ENCODE measurements around the gene TMEM204.
A peak's percentile ranks its signal among the peaks of the same experiment; 100 is the strongest.

Gene TMEM204

GRCh38 chr16:1533443-1533951 lies at the start of gene TMEM204:
TMEM204 (plus strand) TSS chr16:1533666; CDS start chr16:1534276, 610 bp downstream.
- no peak for DNase-seq

DNA sequence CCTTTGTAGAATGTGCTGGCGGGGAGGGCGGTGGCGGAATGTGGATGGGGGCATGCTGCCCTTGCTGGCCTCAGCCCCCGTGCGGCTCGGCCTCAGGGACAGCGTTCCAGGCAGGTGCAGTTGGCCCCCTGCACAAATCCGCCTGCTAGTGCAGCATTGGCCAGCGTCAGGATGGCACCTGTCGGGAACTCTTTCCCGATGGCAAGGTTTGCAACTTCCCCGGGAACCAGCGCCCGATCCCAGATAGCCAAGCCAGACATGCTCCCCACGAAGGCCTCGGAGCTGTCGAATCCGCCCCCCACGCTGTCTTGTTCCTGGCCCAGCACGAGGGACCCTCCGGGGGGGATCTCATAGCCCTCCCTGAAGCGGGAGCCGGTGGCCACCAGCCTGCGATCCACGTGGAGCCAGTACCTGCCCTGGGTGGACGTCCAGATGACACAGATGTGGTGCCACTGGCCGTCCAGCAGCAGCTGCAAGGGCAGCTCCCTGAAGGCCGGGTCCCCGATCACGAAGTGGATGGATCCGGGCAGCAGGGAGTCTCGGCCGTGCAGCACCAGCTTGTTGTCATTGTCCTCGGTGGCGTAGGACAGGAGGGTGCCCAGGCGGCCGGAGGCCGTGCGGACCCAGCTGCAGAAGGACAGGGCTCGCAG lies 47.5 kb upstream of the TMEM204 start:
- DNase-seq = no peak

DNA sequence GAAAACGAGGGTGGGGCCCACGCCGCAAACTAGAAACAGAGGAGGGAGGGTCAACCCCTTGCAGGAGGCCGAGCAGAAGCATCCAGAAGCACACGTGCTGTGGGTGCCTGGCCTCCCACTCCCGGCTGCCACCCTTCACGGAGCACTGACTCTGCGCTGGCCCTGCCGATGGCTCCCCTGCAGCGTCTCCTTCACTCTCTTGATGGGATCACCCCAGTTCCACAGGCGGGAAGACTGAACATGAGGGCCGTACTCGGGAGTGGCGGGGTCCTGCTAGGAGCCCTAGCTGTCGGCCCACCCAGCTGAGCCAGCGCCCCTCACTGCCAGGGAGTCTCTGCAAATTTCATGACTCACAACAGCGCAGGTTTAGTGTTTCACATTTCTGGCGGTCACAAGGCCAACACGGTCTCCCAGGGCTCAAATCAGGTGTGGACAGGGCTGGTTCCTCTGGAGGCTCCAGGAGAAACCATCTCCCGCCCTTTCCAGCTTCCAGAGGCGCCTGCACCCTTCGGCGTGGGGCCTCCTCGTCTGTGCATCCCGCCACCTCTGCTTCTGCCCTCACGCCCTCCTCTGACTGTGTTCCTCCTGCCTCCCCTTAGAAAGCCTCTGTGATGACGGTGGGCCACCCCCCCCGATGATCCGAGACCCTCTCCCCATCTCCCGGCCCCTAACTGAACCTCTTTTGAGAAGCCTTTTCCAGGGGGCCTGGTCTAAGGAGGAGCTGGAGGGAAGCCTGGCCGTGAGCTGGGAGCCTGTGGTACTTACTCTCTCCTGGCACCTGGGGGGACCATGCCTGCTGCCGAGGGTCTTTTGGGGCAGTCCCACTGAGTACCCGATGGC lies 46.7 kb upstream of the TMEM204 start:
- no peak for DNase-seq

- no peak for DNase-seq
Measured at GRCh38 chr16:1487395-1488053, 45.9 kb upstream of the TMEM204 start.

DNA sequence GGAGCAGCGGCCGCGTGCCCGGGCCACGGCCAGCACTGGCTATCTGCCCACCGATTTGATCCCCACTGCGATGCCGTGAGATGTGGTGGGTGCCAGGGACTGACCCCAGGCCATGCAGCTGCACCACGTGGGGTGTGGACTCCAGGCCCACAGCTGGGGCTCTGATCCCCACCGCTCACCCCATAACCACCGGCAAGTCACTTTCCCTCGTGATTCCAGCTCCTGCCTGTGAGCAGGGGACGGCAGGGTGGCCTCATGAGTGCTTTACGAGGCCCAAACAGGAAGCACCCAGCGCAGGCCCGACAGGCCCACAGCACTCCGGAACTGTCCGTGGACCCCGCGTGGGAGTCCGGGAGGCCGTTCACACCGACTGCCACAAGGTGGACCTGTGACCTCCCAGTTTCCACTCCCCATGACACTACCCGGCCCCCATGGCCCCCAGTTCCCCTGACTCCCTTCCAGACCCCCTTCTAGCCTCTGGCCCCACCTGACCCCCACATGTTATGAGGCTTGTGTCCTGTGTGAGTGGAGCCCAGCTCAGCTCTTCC lies 45.3 kb upstream of the TMEM204 start:
- no peak for DNase-seq

DNA sequence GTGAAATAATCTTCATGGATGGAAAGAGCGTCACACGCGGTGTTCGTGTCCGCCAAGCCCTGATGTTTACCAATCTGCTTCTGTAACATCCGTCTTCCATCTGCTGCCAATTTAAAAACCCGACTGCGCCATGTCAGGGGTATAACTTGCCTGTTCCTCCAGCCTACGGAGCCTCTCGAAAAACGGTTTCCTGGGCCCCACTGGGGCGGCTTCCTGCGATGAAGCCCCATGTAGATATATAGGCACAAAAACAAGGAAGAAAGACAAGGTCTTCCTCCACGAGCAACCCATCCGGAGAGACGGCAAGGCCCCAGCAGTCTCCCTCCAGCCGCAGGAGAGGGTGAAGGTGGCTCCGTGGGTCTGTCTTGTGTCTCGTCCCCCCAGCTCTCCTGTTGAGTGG lies 44.8 kb upstream of the TMEM204 start, which contains the start of gene PTX4:
PTX4 (minus strand) TSS at position 326 of the 400 bp plus-strand sequence; CDS start at position 291, 35 bp downstream.
- DNase-seq = no peak

GRCh38 chr16:1489077-1489476 lies 44.4 kb upstream of the TMEM204 start:
- no peak for DNase-seq

GRCh38 chr16:1491327-1491726 lies 42.1 kb upstream of the TMEM204 start:
- DNase-seq = no peak

DNA sequence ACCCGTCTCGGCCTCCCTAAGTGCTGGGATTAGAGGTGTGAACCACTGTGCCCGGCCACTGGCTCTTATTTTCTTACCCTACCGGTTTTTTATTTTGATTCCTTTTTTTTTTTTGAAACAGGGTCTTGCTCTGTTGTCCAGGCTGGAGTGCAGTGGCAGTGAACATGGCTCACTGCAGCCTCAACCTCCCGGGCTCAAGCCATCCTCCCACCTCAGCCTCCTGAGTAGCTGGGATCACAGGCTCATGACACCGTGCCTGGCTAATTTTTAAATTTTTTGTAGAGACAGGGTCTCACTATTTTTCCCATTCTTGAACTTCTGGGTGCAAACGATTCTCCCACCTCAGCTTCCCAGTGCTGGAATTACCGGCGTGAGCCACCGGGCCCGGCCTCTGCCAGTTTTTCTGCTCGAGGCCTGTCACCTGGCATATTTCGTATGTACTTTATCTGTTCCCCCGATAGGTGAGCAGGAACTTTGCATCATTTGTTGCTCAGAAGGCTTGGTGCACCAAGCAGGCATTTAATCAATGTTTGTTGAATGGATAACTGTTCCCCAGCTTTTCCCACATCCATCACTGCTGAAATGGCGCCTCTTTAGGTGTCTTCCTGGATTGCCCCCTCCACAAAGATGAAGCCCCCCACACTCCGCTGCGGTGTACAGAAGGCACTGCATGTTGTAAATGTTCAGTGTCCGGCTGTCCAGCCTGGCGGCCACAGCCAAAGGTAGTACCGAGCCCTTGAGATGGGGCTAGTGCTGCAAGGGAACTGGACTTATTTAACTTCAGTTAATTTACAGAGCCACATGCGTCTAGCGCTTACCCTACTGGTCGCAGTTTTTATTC lies 41.2 kb upstream of the TMEM204 start:
- no peak for DNase-seq

DNA sequence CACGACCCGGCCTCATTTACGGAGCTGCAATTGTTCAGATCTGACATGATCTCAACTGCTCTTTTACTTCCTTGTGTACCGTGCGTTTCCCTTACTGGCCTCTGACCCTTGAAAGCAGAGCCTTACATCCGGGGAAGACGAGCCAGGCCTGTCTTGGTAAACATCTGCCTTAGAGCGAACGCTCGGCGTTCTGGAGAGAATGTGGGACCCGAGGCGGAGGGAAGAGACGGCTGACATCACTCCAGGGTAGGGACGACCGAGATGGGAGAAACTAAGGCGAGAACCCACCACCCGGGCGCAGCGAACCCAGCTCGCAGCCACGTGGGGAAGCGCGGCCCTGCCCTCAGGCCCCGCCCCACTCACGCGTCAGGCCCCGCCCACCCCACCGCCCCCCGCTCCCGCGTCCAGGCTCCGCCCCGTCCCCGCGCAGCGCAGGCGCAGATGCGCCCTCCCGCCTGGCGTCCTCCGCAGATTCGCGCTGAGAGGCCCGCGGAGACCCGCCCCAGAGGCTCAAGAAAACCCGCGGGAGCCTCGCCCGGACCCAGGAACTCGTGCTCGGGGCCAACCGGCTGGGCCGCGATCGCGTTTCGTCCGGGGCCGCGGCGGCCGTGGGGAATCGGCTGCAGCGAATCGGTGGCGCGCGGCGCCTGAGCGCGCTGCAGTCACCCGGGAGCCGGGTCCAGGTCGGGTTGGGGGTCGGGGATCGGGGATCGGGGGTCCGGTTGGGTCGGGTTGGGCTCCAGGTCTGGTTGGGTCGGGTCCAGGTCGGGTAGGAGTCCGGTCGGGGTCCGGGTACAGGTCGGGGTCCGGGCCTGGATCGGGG lies 40.3 kb upstream of the TMEM204 start, which contains the start of gene TELO2:
TELO2 (plus strand) TSS at position 438 of the 823 bp plus-strand sequence. CDS start 922 bp downstream, outside the sequence.
- DNase-seq = peak; percentile 47

DNA sequence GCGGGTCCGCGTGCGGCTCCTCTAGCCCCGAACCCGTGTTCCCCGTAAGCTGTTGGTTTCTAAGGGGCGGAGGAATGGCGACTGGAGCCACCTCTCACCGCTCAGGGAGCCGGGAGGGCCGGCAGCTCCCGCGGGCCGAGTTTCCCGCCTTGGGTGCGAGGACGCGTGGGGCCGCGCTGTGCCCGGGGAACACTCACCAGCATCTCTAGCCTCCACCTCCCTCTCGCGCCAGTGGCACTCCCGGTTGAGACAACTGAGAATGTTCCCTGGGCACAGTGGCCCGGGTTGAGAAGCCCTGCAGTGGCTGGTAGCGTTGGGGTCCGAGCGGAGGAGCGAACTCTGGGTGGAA lies 39.7 kb upstream of the TMEM204 start:
- DNase-seq = no peak

DNA sequence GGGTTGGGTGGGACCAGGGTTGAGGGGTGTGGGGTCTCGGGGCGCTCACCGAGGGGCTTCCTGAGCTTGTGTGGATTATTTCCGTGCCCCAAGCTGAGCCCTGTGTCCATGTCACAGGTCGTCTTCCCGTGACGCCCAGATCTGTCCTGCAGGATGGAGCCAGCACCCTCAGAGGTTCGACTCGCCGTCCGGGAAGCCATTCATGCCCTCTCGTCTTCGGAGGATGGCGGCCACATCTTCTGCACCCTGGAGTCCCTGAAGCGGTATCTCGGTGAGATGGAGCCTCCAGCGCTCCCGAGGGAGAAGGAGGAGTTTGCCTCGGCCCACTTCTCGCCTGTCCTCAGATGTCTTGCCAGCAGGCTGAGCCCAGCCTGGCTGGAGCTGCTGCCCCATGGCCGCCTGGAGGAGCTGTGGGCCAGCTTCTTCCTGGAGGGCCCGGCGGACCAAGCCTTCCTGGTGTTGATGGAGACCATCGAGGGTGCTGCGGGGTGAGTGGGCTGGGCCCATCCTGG lies 39.3 kb upstream of the TMEM204 start:
- DNase-seq = no peak

DNA sequence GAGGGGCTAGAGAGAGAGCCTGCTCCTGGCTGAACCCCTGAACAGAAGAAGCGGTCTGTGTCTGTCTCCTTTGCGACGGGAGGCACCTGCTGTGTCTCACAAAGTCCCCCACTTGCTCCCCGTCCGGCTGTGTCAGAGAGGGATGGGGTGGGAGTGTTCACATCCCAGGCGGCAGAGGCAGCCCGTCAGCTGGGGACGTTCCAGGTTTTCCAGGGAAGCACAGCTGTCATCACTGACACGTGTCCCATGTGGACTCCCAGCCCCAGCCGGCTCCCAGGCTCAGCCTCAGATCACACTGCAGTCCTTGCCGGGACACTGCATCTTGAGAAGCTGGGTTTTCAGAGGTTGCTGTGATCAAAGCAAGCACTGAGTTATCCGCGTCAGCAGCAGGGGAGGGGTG lies 38.8 kb upstream of the TMEM204 start:
- no peak for DNase-seq

GRCh38 chr16:1495211-1495888 lies 38.1 kb upstream of the TMEM204 start:
- DNase-seq = no peak

GRCh38 chr16:1495889-1496262 lies 37.6 kb upstream of the TMEM204 start:
- no peak for DNase-seq

GRCh38 chr16:1496464-1496863 lies 37.0 kb upstream of the TMEM204 start:
- no peak for DNase-seq

- DNase-seq = no peak
Measured at GRCh38 chr16:1497014-1497598, 36.4 kb upstream of the TMEM204 start.

DNA sequence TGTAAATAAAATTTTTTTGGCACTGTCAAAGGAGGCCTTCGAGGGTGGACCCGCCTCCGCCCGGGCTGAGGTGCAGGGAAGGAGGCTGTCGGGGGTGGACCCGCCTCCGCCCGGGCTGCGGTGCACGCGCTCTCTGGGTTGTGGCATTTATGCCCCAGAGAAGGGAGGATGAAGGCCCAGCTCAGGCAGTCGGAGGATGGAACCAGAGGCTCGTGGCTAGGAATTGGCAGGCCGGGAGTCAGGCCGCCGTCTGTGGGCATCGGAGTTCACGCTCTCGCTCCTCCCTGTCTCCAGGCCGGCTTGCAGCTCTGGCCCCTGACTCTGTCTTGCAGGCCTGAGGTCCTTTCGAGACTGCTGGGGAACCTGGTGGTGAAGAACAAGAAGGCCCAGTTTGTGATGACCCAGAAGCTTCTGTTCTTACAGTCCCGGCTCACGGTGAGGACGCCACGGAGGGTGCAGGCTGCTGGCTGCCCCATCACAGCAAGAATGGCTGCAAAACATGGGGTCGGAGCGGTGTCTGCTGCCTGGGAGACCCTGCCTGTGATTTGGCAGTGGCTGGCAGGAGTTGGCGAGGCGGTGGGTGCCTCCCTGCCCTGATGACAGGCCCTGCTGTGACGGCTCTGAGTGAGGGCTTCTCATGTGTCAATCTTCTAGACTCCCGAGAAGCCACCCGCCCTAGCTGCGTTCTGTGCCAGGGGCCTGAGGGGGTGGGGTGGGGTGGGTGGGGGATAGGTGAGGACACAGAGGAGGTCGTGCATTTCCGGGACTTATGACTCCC lies 34.4 kb upstream of the TMEM204 start:
- DNase-seq = no peak

GRCh38 chr16:1499756-1500464 lies 33.6 kb upstream of the TMEM204 start:
- no peak for DNase-seq

Measured in DMS79 treated with DMSO at 0.1 percent for 48 hours (cell line).